Skin epidermis (tissue), 12 donors: ENCODE data around the gene TMEM169.
"Not testable (repeated sequence)": the region's sequence is repeated elsewhere in the genome, so short reads cannot be mapped to it uniquely, and the experiment has no call there.

ENCODE experiments used
- H3K27ac ChIP-seq, 21 experiments: fragments of 200-600 bp; sonication (generic) in 11 of 21; one replicate each; pipeline ENCODE4 v1.5.0; 2020; ENCODE audit warnings: mild to moderate bottlenecking in 3 of 21, inconsistent platforms in 2 of 21, moderate library complexity in 2 of 21
- H3K4me3 ChIP-seq, 7 experiments: fragments of 200-600 bp; sonication (generic) in 2 of 7; one replicate each; pipeline ENCODE4 v1.5.0; 2020; ENCODE audit warnings: inconsistent platforms in 2 of 7, mild to moderate bottlenecking in 2 of 7, moderate library complexity in 1 of 7

The TMEM169 gene

GRCh38 chr2:216118474-216118873 is 36.8 kb downstream of the TMEM169 start:
- Histone ChIP-seq H3K4me3 (no peak overlapping the region), H3K27ac (peak overlapping the region in 1 of 21 experiments; percentile 54)

- no peak overlapping the region for H3K4me3 ChIP-seq
These were observed 37.4 kb downstream of the TMEM169 start for GRCh38 chr2:216119146-216119545.

GRCh38 chr2:216119986-216120385 is 38.3 kb downstream of the TMEM169 start:
- Histone ChIP-seq H3K27ac (peak overlapping the region in 2 of 21 experiments; percentile 18 to 66), H3K4me3 (no peak overlapping the region)

More at GRCh38 chr2:216119146-216119545, 37.4 kb downstream of the TMEM169 start:
- H3K27ac ChIP-seq, result no peak overlapping the region

- Histone ChIP-seq H3K27ac (no peak overlapping the region), H3K4me3 (no peak overlapping the region)
These were observed 39.5 kb downstream of the TMEM169 start for GRCh38 chr2:216121255-216121654.

GRCh38 chr2:216126943-216127342 is 45.2 kb downstream of the TMEM169 start:
- H3K4me3 ChIP-seq, result no peak overlapping the region
- no peak overlapping the region for H3K27ac ChIP-seq

- Histone ChIP-seq H3K4me3 (no peak overlapping the region), H3K27ac (no peak overlapping the region)
These were observed 48.7 kb downstream of the TMEM169 start for GRCh38 chr2:216130346-216130971.

GRCh38 chr2:216131175-216131926 is 49.6 kb downstream of the TMEM169 start:
- H3K27ac ChIP-seq, result no peak overlapping the region

GRCh38 chr2:216132585-216132984 is 50.9 kb downstream of the TMEM169 start:
- Histone ChIP-seq H3K27ac (peak overlapping the region in 1 of 21 experiments; percentile 0), H3K4me3 (no peak overlapping the region)

More at GRCh38 chr2:216131175-216131926, 49.6 kb downstream of the TMEM169 start:
- H3K4me3 ChIP-seq, result no peak overlapping the region

- Histone ChIP-seq H3K27ac (no peak overlapping the region), H3K4me3 (no peak overlapping the region)
These were observed 51.7 kb downstream of the TMEM169 start for GRCh38 chr2:216133397-216133796.

- Histone ChIP-seq H3K4me3 (no peak overlapping the region), H3K27ac (no peak overlapping the region)
These were observed 53.3 kb downstream of the TMEM169 start for GRCh38 chr2:216134958-216135541.

GRCh38 chr2:216139884-216140283 is 58.2 kb downstream of the TMEM169 start:
- Histone ChIP-seq H3K27ac (no peak overlapping the region), H3K4me3 (no peak overlapping the region)

- not testable (repeated sequence) for H3K4me3 ChIP-seq
These were observed 59.8 kb downstream of the TMEM169 start for GRCh38 chr2:216141516-216141915.

GRCh38 chr2:216142540-216142939 is 60.8 kb downstream of the TMEM169 start:
- Histone ChIP-seq H3K4me3 (no peak overlapping the region), H3K27ac (peak overlapping the region in 4 of 21 experiments; percentile 23 to 73 (median 32))

More at GRCh38 chr2:216141516-216141915, 59.8 kb downstream of the TMEM169 start:
- not testable (repeated sequence) for H3K27ac ChIP-seq

- Histone ChIP-seq H3K4me3 (no peak overlapping the region), H3K27ac (peak overlapping the region in 1 of 21 experiments; percentile 18)
These were observed 62.7 kb downstream of the TMEM169 start for GRCh38 chr2:216144372-216144771.

- Histone ChIP-seq H3K4me3 (no peak overlapping the region), H3K27ac (peak overlapping the region in 1 of 21 experiments; percentile 18)
These were observed 63.1 kb downstream of the TMEM169 start for GRCh38 chr2:216144857-216145256.

- Histone ChIP-seq H3K4me3 (no peak overlapping the region), H3K27ac (no peak overlapping the region)
These were observed 64.9 kb downstream of the TMEM169 start for GRCh38 chr2:216146573-216146972.

- Histone ChIP-seq H3K27ac (no peak overlapping the region), H3K4me3 (no peak overlapping the region)
These were observed 65.7 kb downstream of the TMEM169 start for GRCh38 chr2:216147172-216148131.

GRCh38 chr2:216148983-216149382 is 67.3 kb downstream of the TMEM169 start:
- H3K4me3 ChIP-seq, result no peak overlapping the region
- H3K27ac ChIP-seq, result no peak overlapping the region

GRCh38 chr2:216149741-216150140 is 68.0 kb downstream of the TMEM169 start:
- no peak overlapping the region for H3K27ac ChIP-seq
- no peak overlapping the region for H3K4me3 ChIP-seq
